Smooth muscle cell (in vitro differentiated cells): Measurements from ENCODE around the gene PBRM1. TPM values are rescaled to one million over a fixed set of nuclear protein-coding genes. Genes with fewer than 3 reads are reported as not detected.

Experiments used
- DNase-seq: peaks from one replicate; lab custom pipeline; 2025; ENCODE audit not compliant: unreplicated experiment; lab: John Stamatoyannopoulos, UW
- H2AFZ ChIP-seq: fragments of 200-600 bp; sonication (generic); 2 replicates; pipeline ENCODE4 v1.6.0; 2016; ENCODE audit warnings: antibody characterized with exemption, low read depth, mild to moderate bottlenecking
- H3F3A ChIP-seq: fragments of 200-600 bp; sonication (generic); 2 replicates; pipeline ENCODE4 v1.6.0; 2017; ENCODE audit warnings: antibody characterized with exemption, low read depth
- H3K27ac ChIP-seq: fragments of 200-600 bp; sonication (generic); 2 replicates; pipeline ENCODE4 v1.5.1; 2016; ENCODE audit warnings: low read depth, mild to moderate bottlenecking
- H3K27me3 ChIP-seq: fragments of 200-600 bp; sonication (generic); 2 replicates; pipeline ENCODE4 v1.6.1; 2016; ENCODE audit warnings: low read depth, mild to moderate bottlenecking
- H3K36me3 ChIP-seq: fragments of 200-600 bp; sonication (generic); 2 replicates; pipeline ENCODE4 v1.5.1; 2016; ENCODE audit warnings: low read depth
- H3K4me1 ChIP-seq: fragments of 200-600 bp; sonication (generic); 2 replicates; pipeline ENCODE4 v1.5.1; 2016; ENCODE audit warnings: low read depth
- H3K4me2 ChIP-seq: fragments of 200-600 bp; sonication (generic); 2 replicates; pipeline ENCODE4 v1.6.0; 2016; ENCODE audit warnings: mild to moderate bottlenecking
- H3K4me3 ChIP-seq: fragments of 200-600 bp; sonication (generic); 2 replicates; pipeline ENCODE4 v1.5.1; 2016; ENCODE audit warnings: mild to moderate bottlenecking
- H3K79me2 ChIP-seq: fragments of 200-600 bp; sonication (generic); 2 replicates; pipeline ENCODE4 v1.6.0; 2016; ENCODE audit warnings: low read depth, mild to moderate bottlenecking
- H3K9ac ChIP-seq: fragments of 200-600 bp; sonication (generic); 2 replicates; pipeline ENCODE4 v1.6.0; 2016; ENCODE audit warnings: low read depth
- H3K9me3 ChIP-seq: fragments of 200-600 bp; sonication (generic); replicated peaks from 2 replicates; pipeline ENCODE4 v1.5.1; 2016; ENCODE audit warnings: low read depth
- H4K20me1 ChIP-seq: fragments of 200-600 bp; sonication (generic); 2 replicates; pipeline ENCODE4 v1.6.0; 2016; ENCODE audit warnings: low read depth
- CTCF ChIP-seq: fragments of 200-600 bp; sonication (generic); IDR thresholded peaks from 2 replicates; pipeline ENCODE4 v1.5.1; 2017; ENCODE audit warnings: borderline replicate concordance, mild to moderate bottlenecking, antibody characterized with exemption; ENCODE audit not compliant: insufficient read depth, poor library complexity, severe bottlenecking
- WGBS: methylation state at CpG from one replicate; pipeline ENCODE4 v1.1.7; 2016; ENCODE audit warnings: low lambda C conversion rate; 5-methylcytosine and 5-hydroxymethylcytosine counted together
- polyA plus RNA-seq: library from polyadenylated mRNA; unstranded; fragments of >200 nt; fragmentation: Nextera tagmentation; extraction: Ambion mirVana; gene quantifications from 2 replicates; pipeline ENCODE4 v1.2.1, GENCODE V29; 2016
- total RNA-seq: library from RNA; depleted of rRNA; stranded (reverse); fragments of >200 nt; gene quantifications from 2 replicates; pipeline ENCODE4 v1.2.3, GENCODE V29; 2014

The PBRM1 gene
- total and polyA plus RNA-seq, 2 experiments from 2014 or later, result 27.6 to 62.8 TPM

- Histone ChIP-seq H3K4me1 (no peaks in the 10 kb centered on the region), H3K4me3 (no peak overlapping the region), H2AFZ (no peak overlapping the region), H3K27me3 (no peaks in the 10 kb centered on the region), H3K9ac (no peak overlapping the region), H3K4me2 (no peak overlapping the region), H3K36me3 (no peaks in the 10 kb centered on the region), H4K20me1 (peaks cover 3% of the 10 kb centered on the region), H3K27ac (no peak overlapping the region), H3F3A (no peaks in the 10 kb centered on the region), H3K79me2 (no peaks in the 10 kb centered on the region), H3K9me3 (no peaks in the 10 kb centered on the region)
- WGBS, result 78% methylated on average over 14 of the region's 23 CpGs
- no peak for TF ChIP-seq CTCF
- no peak for DNase-seq
Observed at GRCh38 chr3:52503788-52504424, 181.8 kb downstream of the PBRM1 start.

DNA sequence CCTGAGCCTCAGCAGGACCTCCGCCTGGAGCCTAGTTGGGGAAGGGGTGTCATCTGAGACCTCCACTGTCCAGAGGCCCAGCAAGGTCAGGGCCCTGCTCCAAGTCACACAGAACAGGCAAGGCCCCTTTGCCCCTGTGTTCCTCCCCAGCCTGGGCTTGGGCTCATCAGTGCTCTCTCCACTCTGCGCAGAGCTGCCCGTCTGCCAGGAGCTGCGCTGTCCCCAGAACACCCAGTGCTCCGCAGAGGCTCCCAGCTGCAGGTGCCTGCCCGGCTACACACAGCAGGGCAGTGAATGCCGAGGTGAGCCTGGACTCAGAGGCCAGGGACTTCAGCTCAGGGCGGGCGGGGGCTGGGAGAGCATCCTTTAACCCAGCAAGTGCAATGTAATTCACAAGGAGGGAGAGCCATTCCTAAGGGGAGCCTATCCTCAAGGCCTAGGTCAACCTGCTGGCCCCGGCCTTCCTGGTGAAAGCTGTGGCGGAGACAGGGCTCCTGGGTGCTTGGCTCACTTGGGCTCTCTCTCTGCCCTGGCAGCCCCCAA, 182.8 kb downstream of the PBRM1 start:
- Histone ChIP-seq H3K4me3 (no peak overlapping the region), H3K9ac (no peak overlapping the region), H3K27me3 (no peaks in the 10 kb centered on the region), H3K79me2 (no peaks in the 10 kb centered on the region), H3K27ac (no peak overlapping the region), H3K4me2 (no peak overlapping the region), H3F3A (no peaks in the 10 kb centered on the region), H2AFZ (no peak overlapping the region), H3K4me1 (no peaks in the 10 kb centered on the region), H3K9me3 (no peaks in the 10 kb centered on the region), H4K20me1 (peaks cover 3% of the 10 kb centered on the region), H3K36me3 (no peaks in the 10 kb centered on the region)
- 91% methylated on average over 11 of the region's 11 CpGs for WGBS
- TF ChIP-seq CTCF, result no peak
- DNase-seq, result no peak

GRCh38 chr3:52502001-52502400, 183.7 kb downstream of the PBRM1 start:
- Histone ChIP-seq H3K36me3 (no peaks in the 10 kb centered on the region), H2AFZ (no peak overlapping the region), H3F3A (no peaks in the 10 kb centered on the region), H3K9ac (no peak overlapping the region), H3K79me2 (no peaks in the 10 kb centered on the region), H4K20me1 (peaks cover 2% of the 10 kb centered on the region), H3K4me2 (no peak overlapping the region), H3K4me1 (no peaks in the 10 kb centered on the region), H3K27ac (no peak overlapping the region), H3K9me3 (no peaks in the 10 kb centered on the region), H3K27me3 (no peaks in the 10 kb centered on the region), H3K4me3 (no peak overlapping the region)
- no peak for DNase-seq
- 93% methylated on average over 11 of the region's 11 CpGs for WGBS
- TF ChIP-seq CTCF, result no peak

DNA sequence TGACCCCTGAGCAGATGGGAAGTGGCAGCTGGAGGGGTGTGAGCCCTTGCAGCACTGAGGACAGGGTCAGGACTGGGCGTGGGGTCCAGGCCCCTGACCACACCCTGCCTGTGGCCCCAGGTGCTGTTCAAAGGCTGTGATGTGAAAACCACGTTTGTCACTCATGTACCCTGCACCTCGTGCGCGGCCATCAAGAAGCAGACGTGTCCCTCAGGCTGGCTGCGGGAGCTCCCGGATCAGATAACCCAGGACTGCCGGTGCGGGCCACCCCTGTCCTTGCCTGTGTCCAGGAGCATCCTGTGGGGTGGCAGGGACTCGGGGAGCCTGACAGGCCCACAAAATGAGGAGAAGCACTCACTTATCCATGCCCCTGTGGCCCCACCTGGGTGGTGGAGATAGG, 184.7 kb downstream of the PBRM1 start:
- Histone ChIP-seq H3K9me3 (no peaks in the 10 kb centered on the region), H3K4me3 (no peak overlapping the region), H4K20me1 (no peaks in the 10 kb centered on the region), H3K4me1 (no peaks in the 10 kb centered on the region), H3K36me3 (no peaks in the 10 kb centered on the region), H3K9ac (no peak overlapping the region), H3K27ac (no peak overlapping the region), H3K27me3 (no peaks in the 10 kb centered on the region), H3K79me2 (no peaks in the 10 kb centered on the region), H3F3A (no peaks in the 10 kb centered on the region), H2AFZ (no peak overlapping the region), H3K4me2 (no peak overlapping the region)
- no peak for TF ChIP-seq CTCF
- DNase-seq, result no peak
- 97% methylated on average over 11 of the region's 11 CpGs for WGBS
